A549 (cell line): ENCODE results near the gene HEG1. TPM values are rescaled to one million over a fixed set of nuclear protein-coding genes. Genes with fewer than 3 reads are reported as not detected.
A peak's percentile ranks its signal among the peaks of the same experiment; 100 is the strongest.

ENCODE experiments used
- ATAC-seq, 2 experiments: fragments of 200-7000 bp in 1 of 2; fragments of >200 bp in 1 of 2; cut with Nextera tagmentation in 1 of 2; cut with Tn5 transposase in 1 of 2; 3 replicates each; pipeline versions ENCODE4 v1.8.0 to v1.9.1; 2018 to 2020; ENCODE audit warnings: mild to moderate bottlenecking in 1 of 2, moderate library complexity in 1 of 2
- CTCF ChIA-PET: fragments of 300-600 bp; sonication (Branson Sonifier 250); formaldehyde crosslinking; extraction: SDS; loops from one replicate; lab custom pipeline; 2021; ENCODE audit warnings: antibody characterized with exemption, inconsistent platforms; lab: Yijun Ruan, JAX
- POLR2A ChIA-PET: fragments of 350-600 bp; formaldehyde crosslinking; extraction: SDS; loops from one replicate; lab custom pipeline; 2021; ENCODE audit warnings: antibody characterized with exemption, inconsistent platforms; lab: Yijun Ruan, JAX
- DNase-seq, 2 experiments: peaks; one replicate each; pipeline versions ENCODE4 v3.0.0 to v3.0.0-alpha.2; 2011 to 2016; ENCODE audit warnings: low read depth in 1 of 2, low spot score in 1 of 2
- FAIRE-seq: peaks from 2 replicates; lab custom pipeline; 2011; peaks lifted over from hg19 to GRCh38; lab: Jason Lieb, UNC
- H3K27ac ChIP-seq, 2 experiments: fragments of >200 bp; sonication (Bioruptor Twin); formaldehyde crosslinking; 3 replicates each; pipeline ENCODE4 v1.5.1; 2016 to 2017
- H3K4me1 ChIP-seq: fragments of >200 bp; sonication (Bioruptor Twin); formaldehyde crosslinking; 3 replicates; pipeline ENCODE4 v1.6.1; 2016
- H3K4me2 ChIP-seq: fragments of >200 bp; sonication (Bioruptor Twin); formaldehyde crosslinking; 3 replicates; pipeline ENCODE4 v1.6.1; 2016
- H3K4me3 ChIP-seq: fragments of >200 bp; sonication (Bioruptor Twin); formaldehyde crosslinking; 3 replicates; pipeline ENCODE4 v1.5.1; 2016
- H3K9me3 ChIP-seq: fragments of >200 bp; sonication (Bioruptor Twin); formaldehyde crosslinking; 3 replicates; pipeline ENCODE4 v1.6.1; 2016
- CEBPB ChIP-seq, 2 experiments: fragments of >200 bp in 1 of 2; sonication (Bioruptor Twin) in 1 of 2; formaldehyde crosslinking in 1 of 2; IDR thresholded peaks; 2 replicates each; pipeline ENCODE4 v1.6.1; 2012 to 2016
- CHD2 ChIP-seq: fragments of 150-350 bp; IDR thresholded peaks from 2 replicates; pipeline ENCODE4 v1.6.1; 2014; ENCODE audit warnings: low read length; ENCODE audit not compliant: partially characterized antibody
- CHD4 ChIP-seq: fragments of 200-600 bp; sonication (generic); IDR thresholded peaks from 2 replicates; pipeline ENCODE4 v1.6.1; 2016; ENCODE audit warnings: antibody characterized with exemption, mild to moderate bottlenecking, borderline replicate concordance
- E2F6 ChIP-seq: IDR thresholded peaks from 2 replicates; pipeline ENCODE4 v1.6.1; 2012; ENCODE audit warnings: low read depth, borderline replicate concordance
- EHMT2 ChIP-seq: fragments of 200-600 bp; sonication (generic); IDR thresholded peaks from 2 replicates; pipeline ENCODE4 v1.6.1; 2016; ENCODE audit warnings: antibody characterized with exemption, low read depth, mild to moderate bottlenecking, moderate library complexity
- ELK1 ChIP-seq: fragments of 150-350 bp; IDR thresholded peaks from 2 replicates; pipeline ENCODE4 v1.6.1; 2014; ENCODE audit warnings: low read depth, mild to moderate bottlenecking, low read length
- EP300 ChIP-seq, 2 experiments: fragments of >200 bp; sonication (Bioruptor Twin); formaldehyde crosslinking; IDR thresholded peaks; 2 replicates in 1 of 2; 3 replicates in 1 of 2; pipeline ENCODE4 v1.6.1; 2016 to 2017
- FOSB ChIP-seq: fragments of 250-450 bp; sonication (Bioruptor Pico); IDR thresholded peaks from 2 replicates; pipeline ENCODE4 v1.5.0; 2020; ENCODE audit warnings: mild to moderate bottlenecking, moderate library complexity
- FOSL2 ChIP-seq, 2 experiments: fragments of 450-650 bp in 1 of 2; fragments of >200 bp in 1 of 2; sonication (Bioruptor Twin) in 1 of 2; formaldehyde crosslinking; IDR thresholded peaks; 2 replicates each; pipeline versions ENCODE4 v1.5.0 to v1.6.1; 2016 to 2020; ENCODE audit warnings: mild to moderate bottlenecking in 1 of 2, moderate library complexity in 1 of 2
- HDAC2 ChIP-seq: fragments of 200-600 bp; sonication (generic); IDR thresholded peaks from 2 replicates; pipeline ENCODE4 v1.6.1; 2016
- HES2 ChIP-seq: fragments of >200 bp; sonication (Bioruptor Twin); formaldehyde crosslinking; IDR thresholded peaks from 2 replicates; pipeline ENCODE4 v1.6.1; 2016
- HOXA7 ChIP-seq: fragments of 250-450 bp; sonication (Bioruptor Pico); IDR thresholded peaks from 2 replicates; pipeline ENCODE4 v1.5.0; 2020; ENCODE audit warnings: mild to moderate bottlenecking, moderate library complexity
- HOXB13 ChIP-seq: fragments of 250-450 bp; sonication (Bioruptor Pico); IDR thresholded peaks from 2 replicates; pipeline ENCODE4 v1.5.0; 2020; ENCODE audit warnings: low read depth, mild to moderate bottlenecking, moderate library complexity
- JUN ChIP-seq, 2 experiments: fragments of >200 bp; sonication (Bioruptor Twin); formaldehyde crosslinking; IDR thresholded peaks; 2 replicates in 1 of 2; 3 replicates in 1 of 2; pipeline ENCODE4 v1.6.1; 2016 to 2017
- KDM1A ChIP-seq: fragments of 200-600 bp; sonication (generic); IDR thresholded peaks from 2 replicates; pipeline ENCODE4 v1.6.1; 2016; ENCODE audit warnings: low read depth, mild to moderate bottlenecking
- KDM5A ChIP-seq: fragments of 200-600 bp; sonication (generic); IDR thresholded peaks from 2 replicates; pipeline ENCODE4 v1.6.1; 2016; ENCODE audit warnings: antibody characterized with exemption, mild to moderate bottlenecking
- MAFK ChIP-seq: fragments of 450-650 bp; IDR thresholded peaks from 2 replicates; pipeline ENCODE4 v1.6.1; 2014; ENCODE audit not compliant: partially characterized antibody
- MAX ChIP-seq: IDR thresholded peaks from 2 replicates; pipeline ENCODE4 v1.6.1; 2012
- NFE2L2 ChIP-seq: fragments of 150-350 bp; conservative IDR thresholded peaks from 2 replicates; pipeline ENCODE4 v1.6.1; 2014; ENCODE audit warnings: low read length
- NR3C1 ChIP-seq: fragments of >200 bp; sonication (Bioruptor Twin); formaldehyde crosslinking; IDR thresholded peaks from 3 replicates; pipeline ENCODE4 v1.6.1; 2017
- PBX3 ChIP-seq: IDR thresholded peaks from 2 replicates; pipeline ENCODE4 v1.6.1; 2012
- PHF8 ChIP-seq: fragments of 200-600 bp; sonication (generic); IDR thresholded peaks from 2 replicates; pipeline ENCODE4 v1.6.1; 2016; ENCODE audit warnings: low read depth, mild to moderate bottlenecking, antibody characterized with exemption, moderate library complexity, borderline replicate concordance
- RAD21 ChIP-seq, 2 experiments: fragments of >200 bp in 1 of 2; sonication (Bioruptor Twin) in 1 of 2; formaldehyde crosslinking in 1 of 2; IDR thresholded peaks in 1 of 2; conservative IDR thresholded peaks in 1 of 2; 2 replicates in 1 of 2; 3 replicates in 1 of 2; pipeline ENCODE4 v1.6.1; 2012 to 2018; ENCODE audit warnings: inconsistent platforms in 1 of 2
- REST ChIP-seq: fragments of 200-600 bp; sonication (generic); IDR thresholded peaks from 2 replicates; pipeline ENCODE4 v1.6.1; 2016; ENCODE audit warnings: antibody characterized with exemption, mild to moderate bottlenecking, moderate library complexity
- RNF2 ChIP-seq: fragments of 200-600 bp; sonication (generic); IDR thresholded peaks from 2 replicates; pipeline ENCODE4 v1.6.1; 2016; ENCODE audit warnings: low read depth, mild to moderate bottlenecking, antibody characterized with exemption, moderate library complexity, borderline replicate concordance
- SMC3 ChIP-seq: fragments of >200 bp; sonication (Bioruptor Twin); formaldehyde crosslinking; IDR thresholded peaks from 3 replicates; pipeline ENCODE4 v1.6.1; 2018; ENCODE audit warnings: inconsistent platforms
- TP53 ChIP-seq: fragments of 250-450 bp; sonication (Bioruptor Pico); IDR thresholded peaks from 2 replicates; pipeline ENCODE4 v1.5.0; 2021; ENCODE audit warnings: mild to moderate bottlenecking, moderate library complexity
- ZNF302 ChIP-seq: fragments of 250-450 bp; sonication (Bioruptor Pico); IDR thresholded peaks from 2 replicates; pipeline ENCODE4 v1.9.0; 2021; ENCODE audit warnings: inconsistent platforms, mild to moderate bottlenecking, moderate library complexity
- ZSCAN20 ChIP-seq: fragments of 250-450 bp; sonication (Bioruptor Pico); IDR thresholded peaks from 2 replicates; pipeline ENCODE4 v1.8.0; 2022; ENCODE audit warnings: mild to moderate bottlenecking, moderate library complexity
- whole genome bisulfite sequencing: methylation state at CpG from one replicate; pipeline ENCODE4 v1.1.6; 2017; ENCODE audit errors: missing lambda C conversion rate; 5-methylcytosine and 5-hydroxymethylcytosine counted together
- polyA plus RNA-seq, 4 experiments: library from polyadenylated mRNA; depleted of rRNA in 3 of 4; stranded (reverse); fragments of >200 nt; fragmentation: RNase III in 1 of 4; extraction: RNeasy Plus Mini Kit Qiagen cat#74134 plus additional on column Dnase treatment in 1 of 4; gene quantifications; 2 replicates in 3 of 4; 3 replicates in 1 of 4; pipeline ENCODE4 v1.2.3, GENCODE V29; 2011 to 2017

The HEG1 gene
- polyA plus RNA-seq, 2 of the 4 experiments (the other 2 are of a cell fraction) = 5.4 to 5.6 TPM

GRCh38 chr3:125062904-125063618 is 7.3 kb upstream of the HEG1 start (continued):
- no peak for TF ChIP-seq EHMT2
- peak in 1 of 2 experiments; percentile 49; a peak in 3 of 5 replicates for TF ChIP-seq RAD21 (conservative IDR thresholded peaks at IDR 0.05 in 1 of 2, IDR thresholded peaks at IDR 0.05 in 1 of 2)
- no peak for TF ChIP-seq NR3C1

- TF ChIP-seq PBX3 (no peak), HOXA7 (CRISPR knock-in tag) (no peak), RAD21 (conservative IDR thresholded peaks at IDR 0.05 in 1 of 2, IDR thresholded peaks at IDR 0.05 in 1 of 2) (no peak), EP300 (IDR thresholded peaks at IDR 0.05) (no peak), JUN (IDR thresholded peaks at IDR 0.05) (no peak), CEBPB (IDR thresholded peaks at IDR 0.05) (no peak), EHMT2 (no peak), RNF2 (no peak), FOSL2 (IDR thresholded peaks at IDR 0.05) (no peak), FOSL2 (CRISPR knock-in tag; IDR thresholded peaks at IDR 0.05) (no peak), ELK1 (no peak), FOSB (CRISPR knock-in tag) (no peak), SMC3 (no peak), ZSCAN20 (CRISPR knock-in tag) (no peak), KDM1A (no peak), HES2 (no peak), MAFK (no peak), PHF8 (no peak), KDM5A (no peak)
- TF ChIP-seq, all 56 proteins: peak for 0
- Histone ChIP-seq H3K4me2 (peak overlapping the region; percentile 74), H3K27ac (peak overlapping the region; percentile 68 to 87), H3K4me1 (peaks cover 55% of the 10 kb centered on the region), H3K4me3 (no peak overlapping the region), H3K9me3 (no peaks in the 10 kb centered on the region)
- FAIRE-seq (no peak), ATAC-seq (no peak), DNase-seq (no peak)
- 96% methylated on average over 5 of the region's 5 CpGs for WGBS
- ChIA-PET CTCF (interaction anchor here (1.3 kb wide), 1 partner anchor 67 kb away, joined by 3 read pairs; no protein-coding TSS in a partner anchor), POLR2A (no interaction called here)
Measured at GRCh38 chr3:125061646-125062045, 5.8 kb upstream of the HEG1 start.

GRCh38 chr3:125061170-125061569 is 5.4 kb upstream of the HEG1 start:
- Histone ChIP-seq H3K27ac (peak overlapping the region; percentile 68 to 87; a peak in 5 of 6 replicates), H3K4me3 (no peak overlapping the region), H3K4me2 (peak overlapping the region; percentile 74), H3K9me3 (no peaks in the 10 kb centered on the region), H3K4me1 (peaks cover 59% of the 10 kb centered on the region)
- CTCF ChIA-PET = no interaction called here
- no peak for DNase-seq
- no peak for ATAC-seq
- POLR2A ChIA-PET = no interaction called here
- 88% methylated on average over 4 of the region's 4 CpGs for WGBS
- no peak for FAIRE-seq
- no peak for TF ChIP-seq KDM1A
- no peak for TF ChIP-seq MAX
- TF ChIP-seq HOXB13 (CRISPR knock-in tag) = no peak
- no peak for TF ChIP-seq REST
- no peak for TF ChIP-seq HDAC2
- no peak for TF ChIP-seq JUN (IDR thresholded peaks at IDR 0.05)
- no peak for TF ChIP-seq CHD2
- TF ChIP-seq E2F6 = no peak
- TF ChIP-seq ZNF302 (CRISPR knock-in tag) = no peak
- no peak for TF ChIP-seq TP53
- TF ChIP-seq NFE2L2 = no peak
- no peak for TF ChIP-seq CHD4
- TF ChIP-seq KDM5A = no peak
